Mesendoderm (in vitro differentiated cells): Measurements from ENCODE around the gene KCNJ11.

ENCODE experiments used
- DNase-seq: peaks from one replicate; pipeline ENCODE4 v3.0.0; 2013
- H2AK5ac ChIP-seq: 2 replicates; pipeline ENCODE4 v1.6.1; 2013; ENCODE audit warnings: low read length, inconsistent platforms
- H2BK120ac ChIP-seq: 2 replicates; pipeline ENCODE4 v1.6.1; 2013; ENCODE audit warnings: low read depth, mild to moderate bottlenecking, low read length, moderate library complexity, mixed read lengths
- H2BK15ac ChIP-seq: replicated peaks from 2 replicates; pipeline ENCODE4 v1.6.1; 2013; ENCODE audit warnings: low read depth, mild to moderate bottlenecking, moderate library complexity
- H2BK5ac ChIP-seq: 2 replicates; pipeline ENCODE4 v1.6.1; 2013; ENCODE audit warnings: low read length, inconsistent platforms
- H3K18ac ChIP-seq: 2 replicates; pipeline ENCODE4 v1.6.1; 2013; ENCODE audit warnings: mild to moderate bottlenecking, low read length, mixed read lengths
- H3K23ac ChIP-seq: one replicate; pipeline ENCODE4 v1.6.1; 2013; ENCODE audit warnings: low read length
- H3K27ac ChIP-seq: 2 replicates; pipeline ENCODE4 v1.5.1; 2013; ENCODE audit warnings: low read depth, mild to moderate bottlenecking, inconsistent platforms, low read length, moderate library complexity
- H3K27me3 ChIP-seq: 2 replicates; pipeline ENCODE4 v1.6.1; 2013; ENCODE audit warnings: low read length, control low read depth, mild to moderate bottlenecking, inconsistent platforms; ENCODE audit not compliant: insufficient read depth, poor library complexity
- H3K36me3 ChIP-seq: 2 replicates; pipeline ENCODE4 v1.6.1; 2013; ENCODE audit warnings: low read length, inconsistent platforms; ENCODE audit not compliant: control insufficient read depth, insufficient read depth
- H3K4ac ChIP-seq: one replicate; pipeline ENCODE4 v1.6.1; 2013; ENCODE audit warnings: low read depth, mild to moderate bottlenecking, low read length, moderate library complexity
- H3K4me1 ChIP-seq: 2 replicates; pipeline ENCODE4 v1.6.1; 2013; ENCODE audit warnings: low read depth, low read length, inconsistent platforms; ENCODE audit not compliant: control insufficient read depth
- H3K4me2 ChIP-seq: 2 replicates; pipeline ENCODE4 v1.6.1; 2013; ENCODE audit warnings: low read length
- H3K4me3 ChIP-seq: 2 replicates; pipeline ENCODE4 v1.5.1; 2013; ENCODE audit warnings: mild to moderate bottlenecking, low read length
- H3K56ac ChIP-seq: one replicate; pipeline ENCODE4 v1.6.1; 2013; ENCODE audit warnings: low read length
- H3K79me1 ChIP-seq: 2 replicates; pipeline ENCODE4 v1.6.1; 2013; ENCODE audit warnings: low read length, inconsistent platforms
- H3K79me2 ChIP-seq: 2 replicates; pipeline ENCODE4 v1.6.1; 2013; ENCODE audit warnings: mild to moderate bottlenecking, low read length; ENCODE audit not compliant: control insufficient read depth, insufficient read depth
- H3K9ac ChIP-seq: 2 replicates; pipeline ENCODE4 v1.6.1; 2013; ENCODE audit warnings: low read length, inconsistent platforms
- H4K5ac ChIP-seq: one replicate; pipeline ENCODE4 v1.6.1; 2013; ENCODE audit warnings: low read length
- H4K8ac ChIP-seq: one replicate; pipeline ENCODE4 v1.6.1; 2013; ENCODE audit warnings: low read depth, mild to moderate bottlenecking, control low read depth, low read length, moderate library complexity
- WGBS: extraction: QIAGEN DNeasy Blood & Tissue Kit; methylation state at CpG from one replicate; pipeline ENCODE4 v1.1.7; 2013; ENCODE audit warnings: low lambda C conversion rate, missing lambda C conversion rate; ENCODE audit not compliant: insufficient coverage; ENCODE audit errors: extremely low coverage; 5-methylcytosine and 5-hydroxymethylcytosine counted together

The KCNJ11 gene

DNA sequence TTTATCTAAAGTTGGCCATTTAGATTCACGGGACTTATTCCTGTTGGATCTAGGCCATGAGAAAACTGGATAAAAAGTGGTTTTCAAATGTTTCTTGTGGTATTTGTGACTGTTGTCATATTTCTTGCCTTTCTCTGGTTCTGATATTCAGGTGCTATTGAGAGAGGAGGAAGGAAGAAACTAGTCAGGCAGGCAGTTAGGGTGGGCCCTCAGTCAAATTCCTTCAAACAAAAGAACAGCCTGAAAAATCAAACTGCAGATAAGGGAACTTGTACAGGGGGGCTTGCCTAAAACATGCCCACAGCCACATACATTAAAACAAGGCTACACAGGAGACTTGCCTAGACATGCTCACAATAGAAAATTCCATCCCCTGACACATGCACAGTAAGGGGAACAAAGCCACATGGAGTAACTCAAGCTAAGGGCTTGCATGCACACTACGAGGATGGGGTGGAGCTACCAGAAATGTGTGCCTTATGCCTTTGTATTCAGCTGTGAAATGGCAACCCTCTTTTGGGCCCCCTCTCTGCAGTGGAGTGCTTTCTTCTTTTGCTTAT lies 18.7 kb downstream of the KCNJ11 start:
- Histone ChIP-seq H3K27me3 (no peaks in the 10 kb centered on the region), H3K56ac (no peak overlapping the region), H4K8ac (no peak overlapping the region), H2BK120ac (no peak overlapping the region), H3K23ac (no peak overlapping the region), H3K18ac (no peak overlapping the region), H3K4me1 (no peaks in the 10 kb centered on the region), H2AK5ac (no peak overlapping the region), H4K5ac (no peak overlapping the region), H3K27ac (no peak overlapping the region), H3K36me3 (no peaks in the 10 kb centered on the region), H2BK15ac (no peak overlapping the region), H2BK5ac (no peak overlapping the region), H3K9ac (no peak overlapping the region), H3K79me2 (no peaks in the 10 kb centered on the region), H3K4me3 (no peak overlapping the region), H3K4me2 (no peak overlapping the region), H3K4ac (no peak overlapping the region), H3K79me1 (no peaks in the 10 kb centered on the region)
- no CpG with 5 or more reads among the region's 2 CpGs for WGBS
- no peak for DNase-seq

DNA sequence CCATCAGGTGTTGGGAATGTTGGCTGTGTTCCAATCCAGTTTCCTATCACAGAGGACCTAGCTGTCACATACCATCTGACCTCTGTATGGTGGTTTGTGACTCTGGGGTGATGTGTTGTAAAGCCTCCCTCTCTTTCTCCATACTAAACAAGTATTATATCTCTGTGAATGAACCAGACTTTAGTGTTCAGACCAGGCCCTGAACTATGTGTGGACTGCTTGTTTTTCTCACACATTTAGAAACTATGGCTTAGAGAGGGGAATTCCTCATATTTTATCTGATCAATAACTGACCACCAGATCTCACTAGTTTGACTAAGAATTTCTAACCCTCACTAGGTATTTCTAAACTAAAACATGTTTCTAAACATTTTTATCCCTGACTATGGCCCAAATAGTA lies 19.4 kb downstream of the KCNJ11 start:
- Histone ChIP-seq H3K4me3 (no peak overlapping the region), H3K79me2 (no peaks in the 10 kb centered on the region), H4K8ac (no peak overlapping the region), H3K4ac (no peak overlapping the region), H3K4me2 (no peak overlapping the region), H2BK5ac (no peak overlapping the region), H4K5ac (no peak overlapping the region), H3K23ac (no peak overlapping the region), H3K27ac (no peak overlapping the region), H3K4me1 (no peaks in the 10 kb centered on the region), H3K79me1 (no peaks in the 10 kb centered on the region), H3K18ac (no peak overlapping the region), H3K36me3 (no peaks in the 10 kb centered on the region), H2AK5ac (no peak overlapping the region), H2BK120ac (no peak overlapping the region), H3K9ac (no peak overlapping the region), H3K27me3 (no peaks in the 10 kb centered on the region), H2BK15ac (no peak overlapping the region), H3K56ac (no peak overlapping the region)
- no peak for DNase-seq

DNA sequence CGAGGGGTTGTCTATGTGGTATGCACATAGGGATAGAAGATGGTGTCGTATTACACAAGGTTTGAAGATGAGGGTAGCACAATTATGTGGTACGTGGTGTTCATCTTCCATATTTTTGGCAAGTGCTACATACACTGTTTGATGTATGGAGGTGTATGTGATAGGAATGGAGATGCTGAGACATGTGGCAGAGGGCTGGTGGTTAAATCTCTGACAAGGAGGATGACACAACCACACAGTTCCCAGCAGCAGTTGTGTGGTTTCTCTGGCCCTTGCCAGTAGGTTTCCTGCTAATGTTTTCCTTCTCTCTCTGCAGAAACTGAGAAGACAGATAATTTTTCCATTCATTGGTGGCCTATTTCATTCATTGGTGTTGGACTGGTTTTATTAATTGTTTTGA lies 19.9 kb downstream of the KCNJ11 start:
- no peak overlapping the region for H3K56ac ChIP-seq
- H3K9ac ChIP-seq: no peak overlapping the region
- no peaks in the 10 kb centered on the region for H3K27me3 ChIP-seq
- no peak for DNase-seq
- no peak overlapping the region for H2AK5ac ChIP-seq
- H3K4me2 ChIP-seq: no peak overlapping the region
- no peak overlapping the region for H3K23ac ChIP-seq
- H3K18ac ChIP-seq: no peak overlapping the region
- H3K4me1 ChIP-seq: no peaks in the 10 kb centered on the region
- H3K36me3 ChIP-seq: no peaks in the 10 kb centered on the region
- H4K8ac ChIP-seq: no peak overlapping the region
- no CpG with 5 or more reads among the region's 3 CpGs for WGBS
- no peak overlapping the region for H2BK15ac ChIP-seq
- no peak overlapping the region for H3K4me3 ChIP-seq
- H2BK5ac ChIP-seq: no peak overlapping the region
- no peaks in the 10 kb centered on the region for H3K79me1 ChIP-seq
- H4K5ac ChIP-seq: no peak overlapping the region
- H3K4ac ChIP-seq: no peak overlapping the region
- no peak overlapping the region for H3K27ac ChIP-seq
- H2BK120ac ChIP-seq: no peak overlapping the region
- no peaks in the 10 kb centered on the region for H3K79me2 ChIP-seq

DNA sequence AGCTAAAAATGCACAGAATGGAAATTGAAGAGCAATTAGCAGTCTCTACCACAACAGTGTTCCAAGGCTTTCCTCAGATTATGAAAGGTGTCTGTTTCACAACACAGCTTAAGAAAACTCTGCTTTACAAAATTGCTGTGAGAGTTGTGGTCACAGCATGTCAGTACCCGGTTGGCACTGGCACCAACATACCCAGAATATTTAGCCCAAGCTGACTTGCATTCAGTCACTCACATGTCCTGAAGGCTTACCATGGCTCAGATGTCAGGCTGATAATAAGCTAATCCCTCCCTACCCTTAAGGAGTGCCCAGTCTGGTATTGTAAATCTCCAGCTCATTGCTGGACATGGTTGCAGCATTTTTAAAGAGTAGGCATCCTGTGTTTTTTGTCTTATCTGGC lies 22.0 kb downstream of the KCNJ11 start:
- H3K4me2 ChIP-seq: no peak overlapping the region
- no peak overlapping the region for H2BK5ac ChIP-seq
- H3K4me3 ChIP-seq: no peak overlapping the region
- WGBS: no CpG with 5 or more reads among the region's 1 CpG
- no peak for DNase-seq
- H3K79me1 ChIP-seq: no peaks in the 10 kb centered on the region
- no peak overlapping the region for H2AK5ac ChIP-seq
- H3K79me2 ChIP-seq: no peaks in the 10 kb centered on the region
- no peaks in the 10 kb centered on the region for H3K4me1 ChIP-seq
- H3K18ac ChIP-seq: no peak overlapping the region
- no peaks in the 10 kb centered on the region for H3K27me3 ChIP-seq
- no peak overlapping the region for H3K9ac ChIP-seq
- no peaks in the 10 kb centered on the region for H3K36me3 ChIP-seq
- H4K5ac ChIP-seq: no peak overlapping the region
- no peak overlapping the region for H3K27ac ChIP-seq
- no peak overlapping the region for H4K8ac ChIP-seq
- no peak overlapping the region for H3K56ac ChIP-seq
- no peak overlapping the region for H3K23ac ChIP-seq
- no peak overlapping the region for H2BK120ac ChIP-seq
- no peak overlapping the region for H3K4ac ChIP-seq
- H2BK15ac ChIP-seq: no peak overlapping the region

DNA sequence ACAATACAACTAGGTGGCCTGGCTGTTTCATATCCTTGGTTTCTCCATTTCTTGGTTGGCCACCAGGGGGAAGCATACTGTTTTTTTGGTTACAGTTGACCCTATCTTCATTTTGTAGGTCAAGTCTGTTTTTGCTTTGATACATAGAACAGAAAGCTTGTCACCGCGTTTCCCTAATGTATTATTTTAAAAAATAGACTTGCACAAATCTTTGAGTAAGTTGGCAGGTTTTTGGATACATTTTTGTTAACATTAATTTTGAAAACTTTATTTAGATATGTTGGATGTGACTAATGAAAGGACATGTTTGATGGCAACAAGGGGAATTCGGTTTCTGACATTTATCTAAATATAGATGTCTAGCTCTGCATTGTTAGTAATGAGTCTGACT lies 33.9 kb downstream of the KCNJ11 start:
- H4K8ac ChIP-seq: no peak overlapping the region
- no peak overlapping the region for H3K23ac ChIP-seq
- no peak overlapping the region for H2BK5ac ChIP-seq
- H3K79me2 ChIP-seq: no peaks in the 10 kb centered on the region
- no peak overlapping the region for H3K4ac ChIP-seq
- no peak overlapping the region for H2BK120ac ChIP-seq
- no CpG with 5 or more reads among the region's 3 CpGs for WGBS
- no peak overlapping the region for H3K4me3 ChIP-seq
- H3K79me1 ChIP-seq: no peaks in the 10 kb centered on the region
- peaks cover 26% of the 10 kb centered on the region for H3K27me3 ChIP-seq
- DNase-seq: peak; percentile 84
- H3K9ac ChIP-seq: no peak overlapping the region
- H3K18ac ChIP-seq: no peak overlapping the region
- no peak overlapping the region for H3K27ac ChIP-seq
- no peaks in the 10 kb centered on the region for H3K36me3 ChIP-seq
- no peak overlapping the region for H3K56ac ChIP-seq
- peaks cover 2% of the 10 kb centered on the region for H3K4me1 ChIP-seq
- H4K5ac ChIP-seq: no peak overlapping the region
- no peak overlapping the region for H2AK5ac ChIP-seq
- no peak overlapping the region for H2BK15ac ChIP-seq
- H3K4me2 ChIP-seq: no peak overlapping the region

- Histone ChIP-seq H3K36me3 (no peaks in the 10 kb centered on the region), H3K9ac (peak overlapping the region; percentile 60), H2AK5ac (no peak overlapping the region), H2BK120ac (no peak overlapping the region), H4K8ac (no peak overlapping the region), H3K4ac (no peak overlapping the region), H3K79me1 (no peaks in the 10 kb centered on the region), H4K5ac (no peak overlapping the region), H2BK5ac (no peak overlapping the region), H3K27ac (no peak overlapping the region), H3K4me1 (peaks cover 2% of the 10 kb centered on the region), H3K23ac (no peak overlapping the region), H3K4me2 (peak overlapping the region; percentile 61), H3K56ac (peak overlapping the region; percentile 81), H3K79me2 (no peaks in the 10 kb centered on the region), H3K27me3 (peaks cover 26% of the 10 kb centered on the region), H2BK15ac (no peak overlapping the region), H3K4me3 (peak overlapping the region; percentile 12), H3K18ac (no peak overlapping the region)
- WGBS: no CpG with 5 or more reads among the region's 15 CpGs
- peak; percentile 5 for DNase-seq
Measured at GRCh38 chr11:17353821-17354600, 34.4 kb downstream of the KCNJ11 start.
